ENCODE measurements around the gene CD109. TPM values are rescaled to one million over a fixed set of nuclear protein-coding genes. Genes with fewer than 3 reads are reported as not detected.

The CD109 gene
- total RNA-seq, 1 donor from 2014 or later = 1.5 TPM

DNA sequence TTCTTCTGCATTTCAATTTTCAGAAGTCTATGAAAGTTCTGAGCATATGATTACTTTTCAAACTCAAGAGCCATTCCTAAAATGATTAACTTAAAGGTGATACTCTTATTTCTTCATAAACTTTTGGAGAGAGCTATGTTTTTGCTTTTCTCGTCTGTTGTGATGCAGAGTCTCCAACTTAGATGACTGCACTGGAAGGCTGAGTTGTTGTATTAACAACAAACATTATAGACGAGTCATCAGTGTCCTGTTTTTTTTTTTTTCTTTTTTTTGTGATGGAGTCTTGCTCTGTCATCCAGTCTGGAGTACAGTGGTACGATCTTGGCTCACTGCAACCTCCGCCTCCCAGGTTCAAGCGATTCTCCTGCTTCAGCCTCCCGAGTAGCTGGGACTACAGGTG lies 101.9 kb downstream of the CD109 start:
- TF ChIP-seq, protein P1, sequence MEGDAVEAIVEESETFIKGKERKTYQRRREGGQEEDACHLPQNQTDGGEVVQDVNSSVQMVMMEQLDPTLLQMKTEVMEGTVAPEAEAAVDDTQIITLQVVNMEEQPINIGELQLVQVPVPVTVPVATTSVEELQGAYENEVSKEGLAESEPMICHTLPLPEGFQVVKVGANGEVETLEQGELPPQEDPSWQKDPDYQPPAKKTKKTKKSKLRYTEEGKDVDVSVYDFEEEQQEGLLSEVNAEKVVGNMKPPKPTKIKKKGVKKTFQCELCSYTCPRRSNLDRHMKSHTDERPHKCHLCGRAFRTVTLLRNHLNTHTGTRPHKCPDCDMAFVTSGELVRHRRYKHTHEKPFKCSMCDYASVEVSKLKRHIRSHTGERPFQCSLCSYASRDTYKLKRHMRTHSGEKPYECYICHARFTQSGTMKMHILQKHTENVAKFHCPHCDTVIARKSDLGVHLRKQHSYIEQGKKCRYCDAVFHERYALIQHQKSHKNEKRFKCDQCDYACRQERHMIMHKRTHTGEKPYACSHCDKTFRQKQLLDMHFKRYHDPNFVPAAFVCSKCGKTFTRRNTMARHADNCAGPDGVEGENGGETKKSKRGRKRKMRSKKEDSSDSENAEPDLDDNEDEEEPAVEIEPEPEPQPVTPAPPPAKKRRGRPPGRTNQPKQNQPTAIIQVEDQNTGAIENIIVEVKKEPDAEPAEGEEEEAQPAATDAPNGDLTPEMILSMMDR (conservative IDR thresholded peaks at IDR 0.05) = no peak
- Mint-ChIP-seq H3K27ac (no peak overlapping the region), H3K9me3 (no peaks in the 10 kb centered on the region), H3K36me3 (no peaks in the 10 kb centered on the region), H3K27me3 (no peaks in the 10 kb centered on the region), H3K4me1 (ENCODE audit: unreplicated experiment) (no peaks in the 10 kb centered on the region), H3K4me3 (no peak overlapping the region)
- no peak for DNase-seq (ENCODE audit: extremely low spot score, unreplicated experiment)

DNA sequence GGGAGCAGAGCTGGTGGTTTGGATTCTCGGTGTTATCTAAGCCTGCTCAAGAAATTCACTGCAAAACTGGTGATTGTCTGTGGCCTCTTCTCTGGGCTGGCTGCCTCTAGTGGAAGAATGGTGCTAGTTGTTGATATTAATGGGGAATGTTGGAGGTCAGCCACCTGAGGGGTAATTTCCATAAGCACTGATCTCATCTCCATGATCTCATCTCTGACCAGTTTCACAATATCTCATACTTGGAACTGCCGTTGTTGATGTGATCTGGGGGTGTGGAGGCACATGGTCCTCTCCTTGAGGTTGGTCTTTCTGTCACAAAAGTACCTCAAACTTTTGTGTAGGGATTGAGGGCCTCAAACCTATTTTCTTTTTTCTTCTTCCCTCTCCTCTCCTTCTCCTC lies 102.6 kb downstream of the CD109 start:
- H3K27me3 Mint-ChIP-seq = no peaks in the 10 kb centered on the region
- no peak overlapping the region for H3K27ac Mint-ChIP-seq
- H3K9me3 Mint-ChIP-seq = no peaks in the 10 kb centered on the region
- no peaks in the 10 kb centered on the region for H3K36me3 Mint-ChIP-seq
- no peak overlapping the region for H3K4me3 Mint-ChIP-seq
- TF ChIP-seq, protein P1 (conservative IDR thresholded peaks at IDR 0.05) = peak; percentile 37
- no peaks in the 10 kb centered on the region for H3K4me1 Mint-ChIP-seq (ENCODE audit: unreplicated experiment)
- no peak for DNase-seq (ENCODE audit: extremely low spot score, unreplicated experiment)

DNA sequence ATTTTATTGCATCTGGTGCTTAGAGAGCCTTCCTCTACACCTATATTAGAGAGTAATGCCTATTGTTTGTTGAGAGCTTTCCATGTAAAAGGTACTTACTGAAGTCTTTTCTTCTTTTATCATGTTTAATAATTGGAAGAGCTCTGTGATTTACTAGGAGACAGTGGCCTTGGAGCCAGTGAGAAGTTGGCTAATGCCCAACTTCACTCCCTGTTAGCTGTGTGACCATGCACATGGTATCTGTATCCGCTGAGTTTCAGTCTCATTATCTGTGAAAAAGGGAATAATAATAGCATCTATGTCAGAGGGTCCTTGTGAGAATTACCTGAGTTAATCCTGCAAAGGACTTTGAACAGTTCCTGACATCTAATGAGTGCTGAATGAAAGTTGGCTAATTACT lies 105.0 kb downstream of the CD109 start:
- TF ChIP-seq, protein P1 (conservative IDR thresholded peaks at IDR 0.05) = no peak
- H3K9me3 Mint-ChIP-seq = no peaks in the 10 kb centered on the region
- DNase-seq (ENCODE audit: extremely low spot score, unreplicated experiment) = no peak
- no peaks in the 10 kb centered on the region for H3K27me3 Mint-ChIP-seq
- H3K27ac Mint-ChIP-seq = no peak overlapping the region
- H3K4me1 Mint-ChIP-seq (ENCODE audit: unreplicated experiment) = no peaks in the 10 kb centered on the region
- H3K36me3 Mint-ChIP-seq = no peaks in the 10 kb centered on the region
- no peak overlapping the region for H3K4me3 Mint-ChIP-seq

DNA sequence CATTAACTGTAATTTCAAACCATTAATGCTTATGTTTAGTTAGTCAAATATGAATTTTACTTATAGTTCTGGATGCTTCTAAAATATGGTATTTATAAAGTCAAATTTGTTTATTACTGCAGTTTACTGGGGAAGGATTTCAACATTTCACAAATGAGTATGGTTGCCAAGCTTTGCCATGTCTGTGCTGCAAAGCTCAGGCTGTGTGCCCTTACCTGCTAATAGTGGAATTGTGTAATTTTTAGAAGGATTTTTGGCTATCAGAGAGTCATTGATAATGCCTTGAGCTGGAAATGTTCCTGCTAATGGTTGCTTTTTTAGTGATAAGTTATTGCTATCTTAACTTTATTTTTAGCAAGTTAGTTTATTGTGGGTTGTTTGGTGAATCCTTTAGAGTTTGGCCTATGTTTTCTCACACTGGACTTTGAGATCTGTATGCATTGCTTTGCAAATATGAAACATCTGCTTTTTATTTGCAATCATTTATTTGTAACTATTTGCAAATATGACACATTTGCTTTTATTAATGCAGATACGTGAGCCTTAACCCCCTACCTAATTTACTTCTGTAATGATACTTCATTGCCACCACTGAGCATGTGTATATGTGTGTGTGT lies 105.8 kb downstream of the CD109 start:
- Mint-ChIP-seq H3K4me1 (ENCODE audit: unreplicated experiment) (no peaks in the 10 kb centered on the region), H3K9me3 (no peaks in the 10 kb centered on the region), H3K27ac (no peak overlapping the region), H3K36me3 (no peaks in the 10 kb centered on the region), H3K4me3 (no peak overlapping the region), H3K27me3 (no peaks in the 10 kb centered on the region)
- no peak for DNase-seq (ENCODE audit: extremely low spot score, unreplicated experiment)
- TF ChIP-seq, protein P1 (conservative IDR thresholded peaks at IDR 0.05) = no peak

DNA sequence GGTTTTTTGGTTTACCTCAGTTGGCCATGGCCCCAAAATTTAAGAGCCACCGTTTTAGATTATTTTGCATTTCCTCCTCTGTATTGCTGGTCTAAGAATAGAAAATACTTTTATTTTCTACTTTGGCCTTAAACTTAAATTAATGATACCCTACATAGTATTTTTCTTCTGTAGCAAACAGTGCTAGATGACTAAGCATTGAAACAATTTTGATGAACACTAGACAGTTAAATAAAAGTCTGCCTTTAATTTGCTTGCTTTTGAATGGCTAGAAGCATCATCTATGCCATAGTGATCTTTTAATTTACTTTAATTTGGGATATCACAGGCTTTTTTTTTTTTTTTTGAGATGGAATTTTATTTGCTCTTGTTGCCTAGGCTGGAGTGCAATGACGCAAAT lies 106.4 kb downstream of the CD109 start:
- DNase-seq (ENCODE audit: extremely low spot score, unreplicated experiment) = no peak
- Mint-ChIP-seq H3K27me3 (no peaks in the 10 kb centered on the region), H3K27ac (no peak overlapping the region), H3K4me3 (no peak overlapping the region), H3K9me3 (no peaks in the 10 kb centered on the region), H3K4me1 (ENCODE audit: unreplicated experiment) (no peaks in the 10 kb centered on the region), H3K36me3 (no peaks in the 10 kb centered on the region)
- TF ChIP-seq, protein P1 (conservative IDR thresholded peaks at IDR 0.05) = no peak

Data from type B pancreatic cell (in vitro differentiated cells).